ENCODE data around the gene PHOSPHO1. TPM values are rescaled to one million over a fixed set of nuclear protein-coding genes. Genes with fewer than 3 reads are reported as not detected.
A peak's percentile ranks its signal among the peaks of the same experiment; 100 is the strongest.

The PHOSPHO1 gene
- total and polyA plus RNA-seq, 2 of the 13 experiments (the other 11 are each of a cell fraction or from before 2014, with no cell fraction given) = not detected

- 0 out of 2 replicates have a peak, but pooled peaks have one; percentile 48 for TF ChIP-seq ZNF567 (CRISPR knock-in tag; IDR thresholded peaks at IDR 0.05; ENCODE audit: borderline replicate concordance)
- no peak for TF ChIP-seq HDAC2 (CRISPR knock-in tag; IDR thresholded peaks at IDR 0.05)
- no peak for TF ChIP-seq LBX2 (CRISPR knock-in tag; IDR thresholded peaks at IDR 0.05; ENCODE audit: borderline replicate concordance)
- TF ChIP-seq ZNF446 (CRISPR knock-in tag; IDR thresholded peaks at IDR 0.05) = no peak
- TF ChIP-seq SPEN (CRISPR knock-in tag; IDR thresholded peaks at IDR 0.05; ENCODE audit: low read depth) = no peak
- TF ChIP-seq ZNF678 (CRISPR knock-in tag; IDR thresholded peaks at IDR 0.05) = no peak
- no peak for TF ChIP-seq ZNF737 (CRISPR knock-in tag; IDR thresholded peaks at IDR 0.05; ENCODE audit: borderline replicate concordance)
- no peak for TF ChIP-seq NCOR1 (IDR thresholded peaks at IDR 0.05; ENCODE audit: borderline replicate concordance, low read length)
- TF ChIP-seq TCF7 (IDR thresholded peaks at IDR 0.05; ENCODE audit: low read depth) = no peak
- peak; percentile 25; the same call in 1 of the 2 replicates for TF ChIP-seq PRDM4 (CRISPR knock-in tag; IDR thresholded peaks at IDR 0.05; ENCODE audit: borderline replicate concordance)
- TF ChIP-seq CENPT (CRISPR knock-in tag; IDR thresholded peaks at IDR 0.05; ENCODE audit: low read depth) = no peak
- no peak for TF ChIP-seq ZNF329 (CRISPR knock-in tag; IDR thresholded peaks at IDR 0.05; ENCODE audit: low read depth)
- no peak for TF ChIP-seq TFDP1 (CRISPR knock-in tag; IDR thresholded peaks at IDR 0.05; ENCODE audit: borderline replicate concordance)
- TF ChIP-seq ZNF749 (CRISPR knock-in tag; IDR thresholded peaks at IDR 0.05; ENCODE audit: borderline replicate concordance) = no peak
- TF ChIP-seq SMC3 (IDR thresholded peaks at IDR 0.05; ENCODE audit: low read length) = peak; percentile 82
- TF ChIP-seq THRA (CRISPR knock-in tag; IDR thresholded peaks at IDR 0.05; ENCODE audit: borderline replicate concordance) = no peak
- TF ChIP-seq ZNF281 (CRISPR knock-in tag; IDR thresholded peaks at IDR 0.05; ENCODE audit: borderline replicate concordance) = no peak
- TF ChIP-seq MTA1 (CRISPR knock-in tag; IDR thresholded peaks at IDR 0.05; ENCODE audit: borderline replicate concordance) = no peak
- TF ChIP-seq SMAD1 (CRISPR knock-in tag; IDR thresholded peaks at IDR 0.05; ENCODE audit: borderline replicate concordance, low read depth) = no peak
- no peak for TF ChIP-seq GTF2F1 (IDR thresholded peaks at IDR 0.05; ENCODE audit: low read length)
- TF ChIP-seq CEBPB (IDR thresholded peaks at IDR 0.05; ENCODE audit: borderline replicate concordance, low read depth, low read length) = no peak
These were observed 2.9 kb downstream of the PHOSPHO1 start (continued) for GRCh38 chr17:49227436-49228261.
